Measurements from ENCODE around the gene KIF3C. TPM values are rescaled to one million over a fixed set of nuclear protein-coding genes. Genes with fewer than 3 reads are reported as not detected.
A peak's percentile ranks its signal among the peaks of the same experiment; 100 is the strongest.
"Not testable (repeated sequence)": the region's sequence is repeated elsewhere in the genome, so short reads cannot be mapped to it uniquely, and the experiment has no call there.

The KIF3C gene
- polyA plus RNA-seq, 1 donor from 2014 or later = 0.31 TPM

GRCh38 chr2:25926984-25927756 is 55.1 kb downstream of the KIF3C start:
- Mint-ChIP-seq H3K9me3 (no peaks in the 10 kb centered on the region), H3K4me1 (peaks cover 0 to 2% (median 0%) of the 10 kb centered on the region in 3 donors), H3K27me3 (no peaks in the 10 kb centered on the region), H3K36me3 (peaks cover 2% of the 10 kb centered on the region), H3K27ac (no peak overlapping the region), H3K4me3 (no peak overlapping the region)

DNA sequence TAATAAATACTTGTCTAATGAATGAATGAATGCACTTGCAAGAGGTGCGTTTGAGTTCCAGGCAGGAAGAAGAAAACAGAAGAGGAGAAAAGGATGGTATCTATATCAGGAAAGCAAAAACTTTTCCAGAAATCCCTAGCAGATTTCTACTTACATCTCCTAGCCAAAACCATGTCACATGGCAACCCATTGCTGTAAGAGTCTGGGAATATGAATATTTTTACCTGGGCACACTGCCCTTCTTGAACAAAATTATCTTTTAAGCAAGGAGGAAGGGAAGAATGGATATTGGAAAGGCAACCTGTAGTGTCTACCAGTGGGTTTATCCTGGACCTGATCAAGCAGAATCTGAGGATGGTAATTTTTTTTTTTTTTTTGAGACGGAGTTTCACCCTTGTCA is 59.8 kb downstream of the KIF3C start:
- Mint-ChIP-seq H3K27ac (no peak overlapping the region), H3K9me3 (no peaks in the 10 kb centered on the region), H3K4me1 (no peaks in the 10 kb centered on the region), H3K27me3 (no peaks in the 10 kb centered on the region), H3K36me3 (no peaks in the 10 kb centered on the region), H3K4me3 (no peak overlapping the region)

DNA sequence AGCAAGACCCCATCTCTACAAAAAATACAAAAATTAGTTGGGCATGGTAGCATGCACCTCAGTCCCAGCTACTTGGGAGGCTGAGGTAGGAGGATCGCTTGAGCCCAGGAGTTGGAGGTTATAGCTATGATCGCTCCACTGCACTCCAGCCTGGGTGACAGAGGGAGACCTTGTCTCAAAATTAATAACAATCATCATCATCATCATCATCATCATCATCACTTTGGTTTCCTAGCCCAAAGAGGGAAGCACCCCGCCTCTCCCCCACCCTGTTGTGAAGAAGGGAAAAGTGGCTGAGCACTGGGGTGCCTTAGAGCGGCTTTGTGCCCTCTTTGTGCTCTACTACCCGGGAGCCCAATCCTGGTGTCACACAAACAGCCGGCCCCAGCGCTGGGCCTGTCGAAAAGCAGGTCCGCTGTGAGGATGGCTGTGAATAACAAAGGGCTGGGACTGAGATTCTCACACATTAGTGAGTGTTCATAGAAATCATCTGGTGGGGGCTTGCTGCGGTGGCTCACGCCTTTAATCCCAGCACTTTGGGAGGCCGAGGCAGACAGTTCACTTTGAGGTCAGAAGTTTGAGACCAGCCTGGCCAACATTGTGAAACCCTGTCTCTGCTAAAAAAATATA is 61.4 kb downstream of the KIF3C start:
- peaks cover 0 to 6% (median 5%) of the 10 kb centered on the region in 3 donors for H3K4me1 Mint-ChIP-seq
- no peak overlapping the region for H3K27ac Mint-ChIP-seq
- H3K27me3 Mint-ChIP-seq = peaks cover 8% of the 10 kb centered on the region
- no peaks in the 10 kb centered on the region for H3K36me3 Mint-ChIP-seq
- H3K4me3 Mint-ChIP-seq = no peak overlapping the region
- H3K9me3 Mint-ChIP-seq = no peaks in the 10 kb centered on the region

DNA sequence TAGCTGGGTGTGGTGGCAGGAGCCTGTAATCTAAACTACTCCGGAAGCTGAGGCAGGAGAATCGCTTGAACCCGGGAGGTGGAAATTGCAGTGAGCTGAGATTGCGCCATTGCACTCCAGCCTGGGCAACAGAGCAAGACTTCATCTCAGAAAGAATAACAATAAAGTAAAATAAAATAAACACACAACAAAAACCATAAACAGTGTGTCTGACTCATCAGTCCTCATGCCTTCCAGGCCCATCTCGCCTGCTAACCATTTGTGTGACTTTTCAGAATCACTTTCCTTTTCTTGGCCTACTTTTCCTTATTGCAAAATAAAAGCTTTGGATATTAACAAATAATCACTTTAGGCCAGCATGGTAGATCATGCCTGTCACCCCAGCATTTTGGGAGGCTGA is 62.0 kb downstream of the KIF3C start:
- peaks cover 8% of the 10 kb centered on the region for H3K27me3 Mint-ChIP-seq
- H3K27ac Mint-ChIP-seq = no peak overlapping the region
- H3K4me1 Mint-ChIP-seq = peaks cover 0 to 6% (median 5%) of the 10 kb centered on the region in 3 donors
- H3K36me3 Mint-ChIP-seq = no peaks in the 10 kb centered on the region
- no peak overlapping the region for H3K4me3 Mint-ChIP-seq
- H3K9me3 Mint-ChIP-seq = no peaks in the 10 kb centered on the region

DNA sequence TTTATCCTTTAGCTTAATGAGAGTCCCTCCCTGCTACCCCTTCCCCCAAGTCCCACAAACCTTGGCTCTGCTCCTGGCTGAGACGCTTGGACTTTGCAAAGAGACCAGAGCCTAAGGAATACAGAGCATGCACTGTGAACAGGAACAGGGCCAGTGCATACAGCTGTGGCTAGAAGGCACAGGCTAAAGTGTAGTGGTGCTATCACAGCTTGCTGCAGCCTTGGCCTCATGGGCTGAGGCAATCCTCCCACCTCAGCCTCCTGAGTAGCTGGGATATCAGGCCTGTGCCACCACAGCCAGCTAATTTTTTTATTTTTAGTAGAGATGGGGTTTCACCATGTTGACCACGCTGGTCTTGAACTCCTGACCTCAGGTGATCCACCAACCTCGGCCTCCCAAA is 64.5 kb downstream of the KIF3C start:
- Mint-ChIP-seq H3K36me3 (no peaks in the 10 kb centered on the region), H3K9me3 (no peaks in the 10 kb centered on the region), H3K27me3 (peaks cover 9% of the 10 kb centered on the region), H3K4me3 (peak overlapping the region in 1 of 4 donors; percentile 76), H3K27ac (no peak overlapping the region), H3K4me1 (peaks cover 0 to 6% (median 5%) of the 10 kb centered on the region in 3 donors)

DNA sequence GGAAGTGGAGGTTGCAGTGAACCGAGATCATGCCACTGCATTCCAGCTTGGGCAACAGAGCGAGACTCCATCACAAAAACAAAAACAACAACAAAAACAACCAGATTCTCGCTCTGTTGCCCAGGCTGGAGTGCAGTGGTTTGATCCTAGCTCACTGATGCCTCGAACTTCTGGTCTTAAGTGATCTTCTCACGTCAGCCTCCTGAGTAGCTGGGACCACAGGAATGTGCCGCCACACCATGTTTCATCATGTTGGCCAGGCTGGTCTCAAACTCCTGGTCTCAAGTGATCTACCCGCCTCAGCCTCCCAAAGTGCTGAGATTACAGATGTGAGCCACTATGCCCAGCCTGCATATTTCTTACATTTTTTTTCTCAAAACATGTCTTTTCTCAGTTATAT is 64.9 kb downstream of the KIF3C start:
- H3K4me1 Mint-ChIP-seq, H3K36me3 Mint-ChIP-seq, H3K27me3 Mint-ChIP-seq, H3K9me3 Mint-ChIP-seq, H3K27ac Mint-ChIP-seq: not testable (repeated sequence)
- peak overlapping the region in 1 of 4 donors; percentile 76 for H3K4me3 Mint-ChIP-seq

DNA sequence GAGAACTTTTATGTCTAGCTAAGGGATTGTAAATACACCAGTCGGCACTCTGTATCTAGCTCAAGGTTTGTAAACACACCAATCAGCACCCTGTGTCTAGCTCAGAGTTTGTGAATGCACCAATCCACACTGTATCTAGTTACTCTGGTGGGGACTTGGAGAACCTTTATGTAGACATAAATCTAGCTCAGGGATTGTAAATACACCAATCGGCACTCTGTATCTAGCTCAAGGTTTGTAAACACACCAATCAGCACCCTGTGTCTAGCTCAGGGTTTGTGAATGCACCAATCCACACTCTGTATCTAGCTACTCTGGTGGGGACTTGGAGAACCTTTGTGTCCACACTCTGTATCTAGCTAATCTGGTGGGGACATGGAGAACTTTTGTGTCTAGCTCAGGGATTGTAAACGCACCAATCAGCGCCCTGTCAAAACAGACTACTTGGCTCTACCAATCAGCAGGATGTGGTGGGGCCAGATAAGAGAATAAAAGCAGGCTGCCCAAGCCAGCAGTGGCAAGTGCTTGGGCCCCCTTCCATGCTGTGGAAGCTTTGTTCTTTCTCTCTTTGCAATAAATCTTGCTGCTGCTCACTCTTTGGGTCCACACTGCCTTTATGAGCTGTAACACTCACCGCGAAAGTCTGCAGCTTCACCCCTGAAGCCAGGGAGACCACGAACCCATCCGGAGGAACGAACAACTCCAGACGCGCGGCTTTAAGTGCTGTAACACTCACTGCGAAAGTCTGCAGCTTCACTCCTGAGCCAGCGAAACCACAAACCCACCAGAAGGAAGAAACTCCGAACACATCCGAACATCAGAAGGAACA is 66.1 kb downstream of the KIF3C start:
- H3K4me3 Mint-ChIP-seq = peak overlapping the region in 3 of 4 donors; percentile 57 to 85 (median 75)
- not testable (repeated sequence) for H3K9me3 Mint-ChIP-seq, H3K36me3 Mint-ChIP-seq, H3K27ac Mint-ChIP-seq, H3K4me1 Mint-ChIP-seq, H3K27me3 Mint-ChIP-seq

GRCh38 chr2:25915411-25915810 is 66.9 kb downstream of the KIF3C start:
- H3K27ac Mint-ChIP-seq, H3K27me3 Mint-ChIP-seq, H3K4me1 Mint-ChIP-seq, H3K36me3 Mint-ChIP-seq, H3K9me3 Mint-ChIP-seq: not testable (repeated sequence)
- peak overlapping the region in 1 of 4 donors; percentile 51 for H3K4me3 Mint-ChIP-seq

DNA sequence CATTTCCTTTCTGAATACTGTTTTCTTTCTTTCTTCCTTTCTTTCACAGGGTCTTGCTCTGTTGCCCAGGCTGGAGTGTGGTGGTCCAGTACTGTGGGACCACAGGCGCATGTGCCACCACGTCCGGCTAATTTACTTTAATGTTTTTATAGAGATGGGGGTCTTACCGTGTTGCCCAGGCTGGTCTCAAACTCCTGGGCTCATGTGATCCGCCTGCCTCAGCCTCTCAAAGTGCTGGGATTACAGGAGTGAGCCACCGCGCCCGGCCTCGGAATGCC is 68.7 kb downstream of the KIF3C start:
- H3K27ac Mint-ChIP-seq = peak overlapping the region in 1 of 3 donors; percentile 81
- not testable (repeated sequence) for H3K36me3 Mint-ChIP-seq, H3K9me3 Mint-ChIP-seq, H3K4me3 Mint-ChIP-seq, H3K4me1 Mint-ChIP-seq, H3K27me3 Mint-ChIP-seq

DNA sequence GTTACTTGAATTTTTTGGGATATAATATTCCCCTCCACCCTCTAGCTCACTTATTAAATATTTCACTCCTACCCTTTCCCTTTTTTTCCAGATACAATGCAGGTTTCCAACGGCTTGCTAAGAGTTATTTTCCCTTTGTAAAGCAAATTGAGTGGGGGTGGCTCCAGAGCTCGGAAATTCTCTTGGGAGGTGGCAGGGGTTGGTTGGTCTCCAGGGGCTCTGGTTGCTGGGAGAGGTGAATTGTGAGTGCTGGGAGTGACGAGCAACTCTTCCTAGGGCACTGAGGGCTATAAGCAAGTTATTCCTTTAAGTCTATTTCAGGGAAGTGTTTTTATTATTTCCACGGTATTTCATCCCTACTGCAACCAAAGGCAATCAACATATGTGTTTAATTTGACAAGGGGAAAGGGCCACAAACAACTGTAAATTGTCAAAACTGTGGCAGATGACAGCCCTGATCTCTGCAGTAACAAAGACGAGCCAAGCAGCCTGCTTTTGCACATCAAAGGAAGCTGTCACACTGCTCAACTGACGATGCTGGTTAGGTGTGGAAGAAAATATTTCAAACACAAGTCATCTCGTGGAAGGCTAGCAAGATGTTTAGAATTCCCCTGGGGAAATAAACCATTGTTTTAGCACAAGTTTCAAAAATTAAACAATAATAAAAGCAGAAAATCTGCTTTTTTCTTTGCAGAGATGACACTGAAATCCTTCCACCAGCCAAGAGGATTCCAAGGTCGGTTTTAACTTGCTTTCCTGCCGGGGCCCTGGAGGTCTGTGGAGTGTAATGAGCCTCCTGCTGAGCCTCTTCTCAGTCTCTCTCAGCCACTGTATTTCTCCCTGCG is 69.2 kb downstream of the KIF3C start:
- Mint-ChIP-seq H3K4me1 (peaks cover 0 to 6% (median 5%) of the 10 kb centered on the region in 3 donors), H3K9me3 (no peaks in the 10 kb centered on the region), H3K27ac (peak overlapping the region in 1 of 3 donors; percentile 81), H3K4me3 (no peak overlapping the region), H3K27me3 (peaks cover 9% of the 10 kb centered on the region), H3K36me3 (peaks cover 1% of the 10 kb centered on the region)

GRCh38 chr2:25909574-25909973 is 72.7 kb downstream of the KIF3C start:
- not testable (repeated sequence) for H3K9me3 Mint-ChIP-seq, H3K27ac Mint-ChIP-seq, H3K4me3 Mint-ChIP-seq, H3K4me1 Mint-ChIP-seq, H3K27me3 Mint-ChIP-seq, H3K36me3 Mint-ChIP-seq

DNA sequence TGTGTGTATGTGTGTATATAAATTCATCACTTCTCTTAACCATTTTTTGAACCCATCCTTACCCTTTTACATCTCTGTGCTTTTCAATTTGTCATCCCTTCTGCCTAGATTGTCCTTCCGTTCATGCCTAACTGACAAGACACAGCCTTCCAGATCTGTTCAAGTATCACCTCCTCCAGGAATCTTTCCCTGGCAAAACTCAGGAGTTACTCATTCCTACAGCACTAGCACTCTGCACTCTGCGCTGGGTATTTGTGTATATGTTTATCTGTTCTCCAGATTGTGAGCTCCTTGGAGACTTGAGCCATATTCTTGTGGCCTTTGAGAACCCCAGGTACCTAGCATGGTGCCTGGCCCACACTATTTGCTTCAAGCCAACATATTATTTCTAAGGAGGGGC is 77.2 kb downstream of the KIF3C start:
- Mint-ChIP-seq H3K27me3 (peaks cover 3% of the 10 kb centered on the region), H3K4me3 (no peak overlapping the region), H3K36me3 (peaks cover 3% of the 10 kb centered on the region), H3K4me1 (no peaks in the 10 kb centered on the region), H3K9me3 (peaks cover 0 to 6% (median 1%) of the 10 kb centered on the region in 3 donors), H3K27ac (no peak overlapping the region)

GRCh38 chr2:25903216-25903776 is 79.0 kb downstream of the KIF3C start:
- H3K9me3 Mint-ChIP-seq = peaks cover 0 to 6% (median 1%) of the 10 kb centered on the region in 3 donors

DNA sequence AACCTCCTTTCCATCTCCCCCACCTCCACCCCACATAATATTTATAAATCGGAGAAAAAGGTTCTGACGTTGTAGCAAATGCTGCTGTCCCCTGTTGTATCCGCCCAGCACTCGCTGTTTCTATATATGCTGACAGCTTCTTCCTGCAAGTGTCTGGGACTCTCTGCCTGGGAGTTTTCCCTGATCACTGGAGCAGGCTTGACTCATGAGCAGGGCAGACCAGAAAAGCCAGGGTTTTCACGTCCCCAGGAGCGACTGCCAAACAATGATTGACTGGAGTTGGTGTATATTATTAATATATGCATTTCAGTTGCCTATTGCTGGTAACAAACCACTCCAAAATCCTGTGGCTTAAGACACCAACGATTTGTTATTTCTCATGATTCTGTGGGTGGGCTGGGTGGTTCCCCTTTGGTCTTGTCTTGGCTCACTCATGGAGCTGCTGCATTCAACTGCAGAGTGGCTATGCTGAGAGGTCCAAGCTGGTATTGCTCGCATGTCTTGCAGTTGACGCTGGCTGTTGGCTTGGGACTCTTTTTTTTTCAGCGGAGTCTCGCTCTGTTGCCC is 82.8 kb downstream of the KIF3C start:
- Mint-ChIP-seq H3K4me1 (peaks cover 4 to 14% (median 9%) of the 10 kb centered on the region in 3 donors), H3K27ac (no peak overlapping the region), H3K27me3 (no peaks in the 10 kb centered on the region), H3K9me3 (peaks cover 0 to 6% (median 1%) of the 10 kb centered on the region in 3 donors), H3K4me3 (peak overlapping the region in 1 of 4 donors; percentile 5), H3K36me3 (peaks cover 5% of the 10 kb centered on the region)

More at GRCh38 chr2:25903216-25903776, 79.0 kb downstream of the KIF3C start:
- no peak overlapping the region for H3K27ac Mint-ChIP-seq
- peaks cover 3% of the 10 kb centered on the region for H3K27me3 Mint-ChIP-seq
- no peaks in the 10 kb centered on the region for H3K4me1 Mint-ChIP-seq
- H3K36me3 Mint-ChIP-seq = peaks cover 2% of the 10 kb centered on the region
- no peak overlapping the region for H3K4me3 Mint-ChIP-seq

Measured in IgD-negative memory B cell (primary cell).